Mesothelial cell of epicardium (in vitro differentiated cells): ENCODE results near the gene XYLB. TPM values are rescaled to one million over a fixed set of nuclear protein-coding genes. Genes with fewer than 3 reads are reported as not detected.

Experiments
- DNase-seq, 2 experiments: peaks; one replicate each; pipeline ENCODE4 v3.0.0; 2021; ENCODE audit warnings: low spot score in 2 of 2; ENCODE audit not compliant: unreplicated experiment in 2 of 2
- H3K27ac Mint-ChIP-seq: 2 replicates; pipeline ENCODE4 v1.8.0; 2021; ENCODE audit warnings: mixed read lengths
- H3K27me3 Mint-ChIP-seq: 2 replicates; pipeline ENCODE4 v1.8.0; 2021; ENCODE audit warnings: low read depth, mixed read lengths
- H3K36me3 Mint-ChIP-seq: 2 replicates; pipeline ENCODE4 v1.8.0; 2021; ENCODE audit warnings: mixed read lengths
- H3K4me1 Mint-ChIP-seq: 2 replicates; pipeline ENCODE4 v1.8.0; 2021; ENCODE audit warnings: mixed read lengths
- H3K4me3 Mint-ChIP-seq: 2 replicates; pipeline ENCODE4 v1.8.0; 2021; ENCODE audit warnings: mild to moderate bottlenecking, moderate library complexity, mixed read lengths
- H3K9me3 Mint-ChIP-seq: 2 replicates; pipeline ENCODE4 v1.8.0; 2021; ENCODE audit warnings: mixed read lengths
- CTCF ChIP-seq: fragments of 200-600 bp; sonication (generic); IDR thresholded peaks from one replicate; pipeline ENCODE4 v1.5.0; 2021; ENCODE audit warnings: antibody characterized with exemption; ENCODE audit not compliant: unreplicated experiment
- total RNA-seq: library from RNA; stranded (reverse); gene quantifications from 3 replicates; pipeline ENCODE4 v1.2.1, GENCODE V29; 2021

Gene XYLB
- total RNA-seq, 1 donor from 2014 or later = 5.5 TPM

- Mint-ChIP-seq H3K4me1 (no peaks in the 10 kb centered on the region), H3K27me3 (peaks cover 13% of the 10 kb centered on the region), H3K36me3 (no peaks in the 10 kb centered on the region), H3K9me3 (no peaks in the 10 kb centered on the region), H3K27ac (no peak overlapping the region), H3K4me3 (no peak overlapping the region)
- no peak for TF ChIP-seq CTCF
- DNase-seq = no peak
Measured at GRCh38 chr3:38314112-38314763, 32.3 kb upstream of the XYLB start.

- no peak for DNase-seq
- H3K27me3 Mint-ChIP-seq = peaks cover 7% of the 10 kb centered on the region
- no peaks in the 10 kb centered on the region for H3K36me3 Mint-ChIP-seq
- no peaks in the 10 kb centered on the region for H3K4me1 Mint-ChIP-seq
- TF ChIP-seq CTCF = no peak
- H3K27ac Mint-ChIP-seq = no peak overlapping the region
- H3K4me3 Mint-ChIP-seq = no peak overlapping the region
- H3K9me3 Mint-ChIP-seq = no peaks in the 10 kb centered on the region
Measured at GRCh38 chr3:38314764-38315487, 31.7 kb upstream of the XYLB start.

- H3K4me3 Mint-ChIP-seq = no peak overlapping the region
- H3K9me3 Mint-ChIP-seq = no peaks in the 10 kb centered on the region
- no peak for DNase-seq
- peaks cover 2% of the 10 kb centered on the region for H3K27me3 Mint-ChIP-seq
- no peaks in the 10 kb centered on the region for H3K4me1 Mint-ChIP-seq
- TF ChIP-seq CTCF = no peak
- H3K36me3 Mint-ChIP-seq = no peaks in the 10 kb centered on the region
- no peak overlapping the region for H3K27ac Mint-ChIP-seq
Measured at GRCh38 chr3:38315488-38316230, 30.9 kb upstream of the XYLB start.

- H3K4me1 Mint-ChIP-seq = no peaks in the 10 kb centered on the region
- no peaks in the 10 kb centered on the region for H3K36me3 Mint-ChIP-seq
- peaks cover 4% of the 10 kb centered on the region for H3K9me3 Mint-ChIP-seq
- no peaks in the 10 kb centered on the region for H3K27me3 Mint-ChIP-seq
- TF ChIP-seq CTCF = no peak
- no peak overlapping the region for H3K4me3 Mint-ChIP-seq
- no peak for DNase-seq
- H3K27ac Mint-ChIP-seq = no peak overlapping the region
Measured at GRCh38 chr3:38316356-38317191, 30.0 kb upstream of the XYLB start.

- Mint-ChIP-seq H3K27ac (no peak overlapping the region), H3K36me3 (no peaks in the 10 kb centered on the region), H3K27me3 (no peaks in the 10 kb centered on the region), H3K9me3 (peaks cover 4% of the 10 kb centered on the region), H3K4me1 (no peaks in the 10 kb centered on the region), H3K4me3 (no peak overlapping the region)
- no peak for DNase-seq
- TF ChIP-seq CTCF = no peak
Measured at GRCh38 chr3:38317192-38317759, 29.3 kb upstream of the XYLB start.
